GM19023 (cell line): ENCODE measurements around the gene FHOD3.

Experiments used
- ATAC-seq: cut with Tn5 transposase; IDR thresholded peaks from one replicate; pipeline ENCODE4 v1.9.1; 2021; ENCODE audit warnings: mild to moderate bottlenecking, moderate library complexity; ENCODE audit not compliant: unreplicated experiment

FHOD3 gene

DNA sequence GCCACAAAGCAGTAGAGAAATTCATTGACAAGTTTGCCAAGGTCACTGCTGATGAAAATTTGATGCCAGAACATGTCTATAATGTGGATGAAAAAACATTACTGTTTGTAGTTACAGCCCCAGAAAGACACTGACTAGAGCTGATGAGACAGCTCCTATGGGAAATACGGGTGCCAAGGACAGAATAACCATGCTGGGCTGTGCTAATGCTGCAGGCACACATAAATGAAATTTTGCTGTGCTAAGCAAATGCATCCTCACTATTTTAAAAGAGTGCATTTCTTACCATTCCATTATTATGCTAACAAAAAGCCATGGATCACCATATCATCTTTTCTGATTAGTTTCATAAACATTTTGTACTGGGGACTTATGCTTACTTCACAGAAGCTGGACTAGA lies 208.2 kb downstream of the FHOD3 start:
- no peak for ATAC-seq

DNA sequence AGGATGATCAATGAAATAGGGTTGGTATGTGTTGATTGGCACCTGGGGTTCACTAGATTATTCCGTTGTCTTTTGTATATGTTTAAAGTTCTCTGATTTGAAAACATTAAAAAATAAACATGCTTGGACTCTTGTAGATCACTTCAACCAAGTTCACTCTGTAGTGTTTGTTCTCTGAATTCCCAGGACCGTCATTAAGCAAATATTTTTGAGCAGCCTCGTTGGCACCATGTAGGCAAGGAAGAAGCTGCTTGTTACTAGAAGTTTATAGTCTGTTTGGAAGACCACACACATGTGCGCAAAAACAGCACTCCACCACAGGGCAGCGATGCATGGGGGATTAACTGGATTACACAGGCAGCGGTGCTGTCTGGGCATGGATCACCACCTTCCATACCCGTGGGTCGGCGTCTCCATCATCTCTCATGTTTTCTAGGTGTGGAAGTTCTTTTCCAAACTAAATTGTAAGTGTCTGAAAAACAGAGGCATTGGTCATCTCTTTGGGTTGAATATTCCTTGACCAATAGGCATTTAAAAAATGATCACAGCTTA lies 212.2 kb downstream of the FHOD3 start:
- no peak for ATAC-seq

DNA sequence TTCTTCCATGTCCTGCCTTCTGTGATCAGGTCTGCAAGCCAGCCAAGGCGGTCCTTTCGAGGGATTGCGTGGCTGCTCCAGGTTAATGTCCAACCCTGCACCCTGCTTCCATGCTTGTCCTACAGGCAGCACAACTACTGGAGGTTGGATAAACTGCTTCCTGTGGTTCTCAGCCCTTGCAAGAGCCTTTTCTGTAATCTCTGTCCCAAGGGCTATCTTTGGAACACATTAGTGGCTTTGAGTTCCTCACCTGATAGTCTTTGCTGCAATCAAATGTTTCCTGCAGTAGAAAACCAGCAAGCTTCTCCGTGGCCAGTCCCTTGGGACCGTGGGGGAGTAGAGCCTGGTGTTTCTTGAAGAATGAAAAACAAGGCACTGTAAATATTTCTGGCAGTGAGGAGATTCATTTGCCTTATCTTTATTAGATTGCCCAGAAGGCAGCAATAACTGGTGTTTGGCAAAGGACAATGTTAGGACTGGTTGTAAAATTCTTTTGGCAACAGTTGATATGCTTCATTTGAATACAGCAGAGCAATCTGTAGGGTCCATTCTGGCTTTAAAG lies 214.4 kb downstream of the FHOD3 start:
- no peak for ATAC-seq

DNA sequence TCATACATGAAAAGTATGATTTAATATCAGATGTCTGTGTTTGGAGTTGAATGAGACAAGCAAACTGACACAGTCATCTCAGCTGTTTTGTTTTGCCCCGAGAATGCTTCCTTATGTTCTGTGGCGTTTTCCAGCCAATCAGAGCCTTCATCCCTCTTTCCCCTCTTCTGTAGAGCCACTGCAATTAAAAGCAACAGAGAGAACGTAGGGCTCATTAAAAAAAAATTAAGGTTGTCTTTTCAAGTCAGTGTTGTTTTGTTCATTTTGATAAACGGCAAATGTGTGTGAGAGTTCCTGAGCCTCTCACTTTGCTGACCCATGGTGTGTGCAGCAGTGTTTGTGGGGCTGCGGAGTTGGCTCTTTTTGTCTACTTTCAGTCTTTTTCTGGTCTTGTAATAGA lies 216.0 kb downstream of the FHOD3 start:
- no peak for ATAC-seq

DNA sequence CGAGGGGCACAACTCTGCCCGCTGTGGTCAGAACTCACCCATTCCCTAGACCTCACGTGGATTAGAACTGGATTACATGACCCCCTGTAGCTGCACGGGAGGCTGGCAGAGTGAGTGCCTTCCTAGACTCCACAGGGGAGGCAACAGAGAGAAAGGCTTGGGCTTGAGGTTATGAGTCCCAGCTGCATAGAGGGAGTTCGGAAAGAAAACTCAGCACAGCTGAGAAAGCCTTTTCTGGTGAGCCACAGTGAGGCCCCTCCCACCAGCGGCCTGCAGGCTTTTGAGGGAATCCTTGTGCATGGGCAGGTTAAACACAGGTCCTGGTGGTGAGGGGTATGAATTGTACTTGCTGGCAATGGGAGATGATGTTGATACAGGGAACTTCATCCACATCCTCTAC lies 217.3 kb downstream of the FHOD3 start:
- no peak for ATAC-seq

DNA sequence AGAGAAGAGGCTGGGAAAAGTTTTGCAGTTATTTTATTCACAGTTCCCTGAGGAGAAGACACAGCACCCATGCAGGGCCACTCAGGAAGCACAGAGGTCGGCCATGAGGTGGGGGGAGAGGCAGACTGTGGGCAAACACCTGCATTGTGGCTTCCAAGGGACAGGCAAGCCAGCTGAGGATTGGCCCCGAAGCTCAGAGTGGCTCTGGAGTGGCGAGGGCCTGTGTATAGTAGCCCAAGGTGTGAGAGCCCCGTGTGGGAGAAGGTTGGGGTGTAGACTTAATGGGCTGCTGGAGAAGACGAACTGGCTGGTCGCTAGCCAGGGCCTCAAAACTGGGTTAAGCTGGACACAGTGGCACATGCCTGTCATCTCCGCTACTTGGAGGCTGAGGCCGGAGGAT lies 218.7 kb downstream of the FHOD3 start:
- no peak for ATAC-seq

DNA sequence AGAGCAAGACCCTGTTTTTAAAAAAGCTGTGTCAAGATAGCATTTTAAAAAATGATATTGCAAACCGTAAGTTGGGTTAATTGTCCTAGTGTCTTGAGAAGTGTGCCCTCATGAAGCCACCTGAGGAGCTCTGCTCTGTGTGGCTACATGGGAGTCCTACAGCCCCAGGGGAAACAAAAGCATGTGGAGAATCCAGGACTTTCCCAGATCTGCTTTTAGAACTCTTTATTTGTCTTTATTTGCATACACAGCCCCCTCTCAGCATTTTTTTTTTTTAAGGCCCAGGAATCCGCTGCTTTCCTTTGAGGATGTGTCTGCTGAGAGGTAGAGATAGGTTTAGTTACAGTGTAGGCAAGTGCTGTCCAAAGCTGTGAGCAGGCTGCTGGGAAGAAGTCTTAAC lies 219.2 kb downstream of the FHOD3 start:
- ATAC-seq: no peak

DNA sequence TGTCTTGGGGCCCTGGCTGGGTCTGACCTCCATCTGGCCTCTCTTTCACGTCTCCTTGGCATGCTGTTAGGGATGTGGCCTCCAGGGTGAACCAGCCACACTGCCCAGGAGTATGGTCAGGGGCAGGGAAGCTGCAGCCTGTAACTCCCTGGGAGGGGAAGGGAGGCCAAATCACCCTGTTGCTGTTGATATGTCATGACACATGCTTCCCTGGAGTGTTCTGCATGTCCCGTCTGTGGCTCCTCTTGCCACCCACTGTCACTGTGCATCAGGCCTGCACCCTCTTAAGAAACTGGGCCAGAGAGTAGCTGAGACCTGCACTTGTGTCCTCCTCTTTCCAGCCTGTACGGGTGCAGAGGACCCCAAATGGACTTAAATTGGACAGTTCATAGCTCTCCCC lies 221.3 kb downstream of the FHOD3 start:
- no peak for ATAC-seq

DNA sequence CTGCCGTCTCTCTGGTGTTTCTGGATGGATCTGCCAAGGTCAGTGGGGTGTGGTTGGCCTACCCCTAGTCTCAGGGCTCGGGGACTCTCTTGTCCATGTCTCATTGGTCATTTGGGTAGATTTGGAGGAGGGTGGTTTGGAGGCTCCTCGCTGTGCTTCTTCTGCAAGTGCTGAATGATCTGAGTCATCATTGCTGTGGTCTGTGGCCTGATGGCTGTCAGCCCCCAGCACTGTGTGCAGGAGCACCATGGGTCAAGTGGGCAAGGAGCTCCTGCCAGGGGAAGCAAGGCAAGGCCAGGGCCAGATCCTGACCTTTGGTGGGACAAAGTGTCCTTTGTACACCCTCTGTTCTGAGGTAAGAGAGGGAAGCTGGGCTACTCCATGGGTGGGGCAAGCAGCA lies 221.8 kb downstream of the FHOD3 start:
- peak; percentile 74 for ATAC-seq

DNA sequence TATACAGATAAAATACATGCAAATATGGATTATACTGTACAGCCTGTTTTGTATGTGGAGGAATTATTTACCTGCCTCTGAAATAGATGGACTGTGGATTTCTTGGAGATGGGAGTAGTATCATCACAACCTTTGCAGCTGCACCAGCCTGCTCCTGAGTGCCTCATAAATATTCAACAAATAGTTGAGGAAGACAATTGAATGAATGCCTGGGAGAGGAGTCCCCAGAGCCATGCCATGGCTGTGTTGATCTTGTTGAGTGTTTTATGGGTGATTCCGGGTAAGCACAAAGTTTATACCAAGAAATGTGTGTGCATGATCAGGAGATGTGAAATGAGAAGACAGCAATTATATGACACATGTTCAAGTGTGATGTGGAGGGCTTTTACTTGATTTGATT lies 225.0 kb downstream of the FHOD3 start:
- no peak for ATAC-seq

DNA sequence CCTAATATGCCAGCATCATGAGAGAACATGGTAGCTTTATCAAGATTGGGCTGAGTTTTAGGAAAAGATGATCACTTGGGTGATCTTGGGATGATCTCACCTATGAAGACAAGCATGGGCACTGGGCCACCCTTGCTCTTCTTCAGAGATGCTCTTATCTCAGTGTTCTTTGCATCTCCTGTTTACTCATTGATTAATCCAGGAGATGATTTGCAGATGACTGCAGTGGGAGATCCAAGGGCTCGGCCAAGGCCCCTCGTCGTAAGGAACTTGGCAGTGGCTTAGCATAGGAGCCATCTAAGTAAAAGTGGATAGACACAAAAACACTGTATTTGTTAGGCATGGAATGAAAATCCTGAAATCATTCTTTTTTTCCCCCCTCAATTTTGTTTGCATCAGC lies 228.4 kb downstream of the FHOD3 start:
- ATAC-seq: no peak

DNA sequence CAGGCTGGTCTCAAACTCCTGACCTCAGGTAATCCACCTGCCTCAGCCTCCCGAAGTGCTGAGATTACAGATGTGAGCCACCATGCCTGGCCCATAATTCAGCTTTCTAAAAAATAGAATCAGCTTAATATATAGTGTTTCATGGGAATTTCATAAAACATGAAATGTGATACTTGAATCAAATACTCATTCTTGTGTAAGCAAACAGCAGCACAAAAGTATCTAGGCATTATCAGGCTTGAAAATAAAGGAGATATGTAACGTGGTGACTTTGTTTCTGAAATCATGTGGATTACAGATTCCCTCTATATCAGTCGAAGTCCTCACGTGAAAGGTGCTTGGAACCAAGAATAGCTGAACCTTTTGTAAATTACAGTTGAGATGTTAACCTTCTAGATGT lies 229.1 kb downstream of the FHOD3 start:
- ATAC-seq: no peak

DNA sequence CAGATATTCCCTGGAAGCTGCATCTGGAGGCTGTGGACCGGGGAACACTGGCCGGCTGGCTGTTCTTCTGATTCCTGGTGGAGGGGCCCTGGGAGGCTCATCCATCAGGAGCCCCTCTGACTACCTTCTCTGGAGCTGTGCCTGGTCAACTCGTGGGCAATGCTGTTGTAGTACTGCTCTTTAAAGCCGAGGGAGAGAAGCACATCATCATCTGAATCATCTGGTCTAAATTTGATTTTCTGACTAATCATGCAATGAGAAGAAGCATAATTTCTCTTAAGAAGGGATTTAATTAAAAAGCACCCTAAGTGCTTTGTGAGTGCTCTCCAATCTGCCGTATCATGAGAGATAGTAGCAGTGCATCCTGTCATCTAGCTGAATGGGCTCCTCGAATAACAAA lies 229.5 kb downstream of the FHOD3 start:
- ATAC-seq: no peak

DNA sequence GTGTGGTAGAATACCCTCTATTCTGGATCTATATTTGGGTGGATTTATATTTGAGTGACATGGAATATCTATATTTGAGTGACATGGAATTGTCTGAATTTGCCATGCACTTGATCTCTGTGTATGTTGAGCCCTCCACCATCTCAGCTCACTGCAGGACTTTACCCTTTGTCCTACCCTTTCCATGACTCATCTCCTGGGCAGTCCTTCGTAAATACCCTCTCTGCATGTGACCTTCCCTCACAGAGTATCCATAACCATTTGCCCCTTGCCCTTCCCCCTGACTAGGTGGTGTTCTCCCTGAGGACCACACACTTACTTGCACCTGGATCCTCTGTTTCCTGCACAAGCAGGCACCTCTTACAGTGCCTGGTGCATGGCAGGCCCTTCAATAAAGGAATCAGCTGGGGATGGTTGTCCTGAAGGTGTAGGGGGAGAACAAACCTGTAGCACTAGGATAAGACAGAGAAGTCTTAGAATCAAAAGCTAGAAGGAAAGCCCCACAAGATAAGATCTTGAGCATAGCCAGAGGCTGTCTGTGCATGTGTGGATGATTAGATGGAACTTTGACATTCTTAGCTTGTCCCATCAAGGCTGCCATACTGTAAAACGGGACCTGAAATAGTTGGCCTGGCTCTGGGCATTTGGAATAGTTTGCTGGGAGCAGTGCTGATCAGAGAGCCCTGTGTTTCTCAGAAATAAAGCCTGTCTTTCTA lies 230.4 kb downstream of the FHOD3 start:
- ATAC-seq: no peak

DNA sequence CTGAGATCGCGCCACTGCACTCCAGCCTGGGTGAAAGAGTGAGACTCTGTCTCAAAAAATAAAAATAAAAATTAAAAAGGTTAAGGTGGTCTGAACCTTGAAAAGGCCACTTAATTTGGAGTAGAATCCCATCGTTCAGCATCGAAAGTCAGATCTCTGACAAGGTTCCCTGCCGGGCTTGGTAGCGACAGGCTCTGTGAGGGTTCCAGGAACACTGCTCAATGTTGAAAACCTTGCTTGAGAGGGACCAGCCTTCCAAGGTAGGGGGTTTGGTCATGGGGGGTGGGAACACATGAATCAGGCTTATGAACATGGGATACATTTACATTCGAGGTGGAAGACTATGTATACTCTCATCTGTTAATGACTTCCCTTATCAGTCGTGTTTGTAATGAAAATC lies 232.2 kb downstream of the FHOD3 start:
- no peak for ATAC-seq

DNA sequence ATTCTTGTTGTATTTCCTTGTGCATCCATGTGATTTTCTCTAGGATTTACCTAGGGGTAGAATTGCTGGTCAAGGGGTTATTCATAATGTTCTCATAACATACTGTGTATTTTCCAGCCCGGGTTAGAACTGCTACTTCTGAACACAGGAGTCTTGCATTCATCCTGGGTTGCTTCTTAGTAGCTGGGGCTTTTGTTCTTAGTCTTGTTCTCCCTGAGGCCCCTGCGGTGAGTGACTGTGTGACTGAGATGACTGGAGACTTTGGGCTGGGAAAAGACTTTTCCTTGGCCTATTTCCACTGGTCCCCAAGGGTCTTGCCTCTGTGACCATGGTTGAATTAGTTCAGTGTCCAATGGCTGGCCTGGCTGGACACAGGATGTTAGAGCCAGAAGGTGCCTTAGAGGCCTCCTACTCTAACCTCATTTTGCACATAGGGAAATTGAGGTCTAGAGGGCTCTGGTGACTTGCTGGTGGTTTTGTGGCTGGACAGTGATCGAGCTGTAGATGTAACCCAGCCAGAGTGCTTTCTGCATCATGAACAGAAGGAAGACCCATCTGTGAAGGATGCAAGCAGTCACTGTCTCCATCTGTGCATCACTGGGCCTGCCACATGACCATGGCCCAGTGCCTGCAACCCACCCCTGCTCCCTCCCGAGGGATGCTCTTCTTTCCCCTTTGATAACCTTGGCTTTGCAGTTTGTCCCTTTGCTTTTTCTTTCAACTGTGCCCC lies 233.3 kb downstream of the FHOD3 start:
- no peak for ATAC-seq

DNA sequence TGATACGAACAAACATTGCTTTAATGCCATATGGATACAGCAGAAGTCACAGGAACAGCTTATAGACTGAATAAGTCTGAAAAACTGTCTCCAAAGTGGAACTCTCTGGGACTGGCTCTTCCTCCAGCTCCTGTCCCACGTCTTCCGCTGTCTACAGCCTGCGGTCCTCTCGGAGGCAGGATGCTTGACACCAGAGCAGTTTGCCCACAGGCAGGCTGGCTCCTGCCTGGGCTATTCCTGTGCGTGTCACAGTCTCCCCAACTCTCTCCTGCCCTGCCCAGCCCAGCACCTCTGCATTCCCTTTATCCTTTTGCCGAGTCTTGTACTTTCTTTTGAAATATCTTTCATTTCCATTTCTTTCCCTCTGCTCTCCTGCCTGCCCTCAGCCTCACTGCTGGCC lies 234.1 kb downstream of the FHOD3 start:
- no peak for ATAC-seq

DNA sequence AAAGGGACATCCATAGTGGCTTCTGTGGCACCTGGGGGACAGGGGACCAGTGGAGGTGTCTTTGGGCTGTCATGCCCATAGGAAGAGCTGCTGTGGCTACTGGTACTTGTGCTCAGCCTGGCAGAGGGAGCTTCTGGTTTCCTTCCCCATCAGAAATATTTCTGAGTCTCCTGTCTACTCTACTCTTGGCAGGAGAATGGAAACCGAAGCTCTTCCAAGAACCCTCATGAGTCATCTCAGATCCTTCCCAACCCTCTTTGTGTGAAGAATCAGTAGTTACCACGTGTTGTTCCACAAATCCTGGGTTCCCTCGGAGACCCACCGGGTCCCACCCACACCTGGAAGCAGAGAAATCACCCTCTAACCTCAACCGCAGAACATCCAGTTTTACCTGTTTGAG lies 234.9 kb downstream of the FHOD3 start:
- no peak for ATAC-seq

DNA sequence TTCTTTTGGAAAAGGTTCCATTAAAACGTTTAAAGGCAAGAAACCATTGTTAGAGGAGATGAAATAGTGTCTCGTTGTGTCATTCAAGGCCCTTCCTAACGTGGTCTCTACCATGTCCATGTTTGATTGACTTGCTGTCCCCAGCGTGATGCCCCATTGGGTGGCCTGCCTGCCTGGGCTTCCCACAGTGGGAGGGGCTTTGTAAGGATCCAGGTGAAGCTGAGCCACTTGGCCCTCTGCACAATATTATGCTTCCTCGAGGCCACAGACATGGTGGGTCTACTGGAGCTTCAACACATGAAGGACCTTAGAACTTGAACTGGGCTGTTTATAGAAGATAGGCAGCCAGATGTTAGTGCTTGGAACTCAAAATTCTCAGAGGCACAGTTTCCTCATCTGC lies 235.3 kb downstream of the FHOD3 start:
- no peak for ATAC-seq

DNA sequence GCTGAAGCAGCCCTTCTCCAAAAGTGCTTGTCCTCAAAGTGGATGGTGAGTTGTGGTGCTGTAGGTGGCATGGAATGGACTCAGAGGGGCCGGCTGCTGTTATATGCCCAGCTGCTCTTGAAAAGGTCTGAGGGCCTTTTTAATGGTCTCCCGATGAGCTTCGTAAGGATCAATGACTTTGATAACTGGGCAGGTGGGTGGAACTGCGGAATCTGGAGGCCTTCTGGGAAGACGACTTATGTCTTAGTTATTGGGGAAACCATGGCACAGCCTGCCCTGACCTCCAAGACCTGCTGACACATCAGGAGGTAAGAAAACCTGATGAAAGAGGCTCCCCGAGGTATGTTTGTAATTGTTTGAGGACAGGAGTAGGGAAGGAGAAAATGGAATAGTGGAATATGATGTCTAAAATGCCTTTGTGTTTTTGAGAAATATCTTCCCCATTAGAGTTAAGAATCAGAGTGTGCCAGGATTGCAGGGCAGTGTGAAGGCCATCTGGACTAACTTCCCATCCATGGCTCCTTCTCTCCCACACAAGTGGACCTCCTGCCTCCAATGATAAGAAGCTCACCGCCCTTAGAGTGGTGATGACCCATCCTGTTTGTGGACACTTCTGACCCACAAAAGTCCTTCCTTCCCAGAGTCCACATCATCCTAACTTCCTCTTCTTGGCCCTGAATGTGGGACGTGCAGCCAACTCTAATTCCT lies 236.1 kb downstream of the FHOD3 start:
- ATAC-seq: no peak

DNA sequence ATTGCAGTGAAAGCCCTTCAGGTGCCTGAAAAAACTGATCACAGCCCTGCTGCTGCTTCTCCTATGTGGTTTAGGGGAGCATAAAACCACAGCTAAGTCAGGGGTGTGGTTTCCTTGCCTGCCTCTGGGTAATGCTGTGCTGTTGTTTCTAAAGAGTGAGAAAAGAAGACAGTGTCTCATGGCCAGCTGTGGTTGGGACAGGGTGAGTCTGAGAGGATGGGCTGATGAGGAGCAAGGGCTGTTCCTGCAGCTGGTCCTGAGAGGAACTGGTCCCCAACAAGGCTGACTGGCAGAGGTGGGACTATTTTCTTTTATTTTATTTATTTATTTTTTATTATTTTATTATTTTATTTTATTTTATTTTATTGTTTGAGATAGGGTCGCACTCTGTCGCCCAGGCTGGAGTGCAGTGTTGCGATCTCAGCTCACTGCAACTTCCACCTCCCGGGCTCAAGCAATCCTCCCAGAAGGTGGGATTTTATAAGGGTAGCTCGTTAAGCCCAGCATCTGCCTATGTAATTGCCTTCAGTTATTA lies 236.7 kb downstream of the FHOD3 start:
- peak; percentile 62 for ATAC-seq
